ENCODE measurements around the gene PTPRE. TPM values are rescaled to one million over a fixed set of nuclear protein-coding genes. Genes with fewer than 3 reads are reported as not detected.

PTPRE gene
- total RNA-seq, 1 experiment from 2014 or later, result 0.70 TPM

DNA sequence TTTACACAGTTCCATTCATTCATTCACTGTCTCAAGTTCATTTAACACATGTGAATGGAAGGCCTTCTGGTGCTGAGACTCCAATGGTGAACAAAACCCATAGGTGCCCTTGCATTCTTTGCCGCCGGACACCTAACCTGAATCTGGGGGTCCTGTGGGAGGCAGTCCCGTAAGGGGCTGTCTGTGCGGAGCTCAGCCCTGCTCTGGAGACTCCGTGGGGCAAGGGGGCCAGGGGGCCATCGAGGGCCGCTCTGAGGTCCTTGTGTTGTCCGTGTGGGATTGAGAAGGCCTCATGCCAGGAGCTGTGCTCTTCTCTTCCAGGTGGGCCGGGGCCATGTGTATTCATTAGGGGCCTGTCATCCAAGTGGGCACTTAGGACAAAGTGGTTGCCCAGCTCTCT lies 15.3 kb downstream of the PTPRE start:
- H3K18ac ChIP-seq (ENCODE audit: insufficient read length, low read depth, low read length), result no peak overlapping the region
- Mint-ChIP-seq H3K4me1 (peaks cover 15 to 16% of the 10 kb centered on the region in 2 experiments; a peak in 3 of 4 replicates), H3K36me3 (ENCODE audit: insufficient read depth in 1 of 3, low read depth in 3 of 3) (peaks cover 0 to 4% (median 2%) of the 10 kb centered on the region in 3 experiments; a peak in 3 of 7 replicates), H3K4me3 (no peak overlapping the region), H3K9me3 (peaks cover 2 to 4% of the 10 kb centered on the region in 2 experiments; a peak in 3 of 5 replicates), H3K27ac (no peak overlapping the region), H3K27me3 (ENCODE audit: low read depth) (peaks cover 2% of the 10 kb centered on the region; the same call in 1 of the 2 replicates)
- no peak overlapping the region for H2BK20ac ChIP-seq (ENCODE audit: low read depth, low read length, poor library complexity, severe bottlenecking)
- no peak overlapping the region for H2AK5ac ChIP-seq (ENCODE audit: insufficient read length, low read length)
- H4K20me1 ChIP-seq (ENCODE audit: control insufficient read depth, insufficient read depth, insufficient read length), result no peaks in the 10 kb centered on the region
- H2BK12ac ChIP-seq (ENCODE audit: insufficient read length, low read depth, low read length), result no peak overlapping the region
- TF ChIP-seq, protein P1, sequence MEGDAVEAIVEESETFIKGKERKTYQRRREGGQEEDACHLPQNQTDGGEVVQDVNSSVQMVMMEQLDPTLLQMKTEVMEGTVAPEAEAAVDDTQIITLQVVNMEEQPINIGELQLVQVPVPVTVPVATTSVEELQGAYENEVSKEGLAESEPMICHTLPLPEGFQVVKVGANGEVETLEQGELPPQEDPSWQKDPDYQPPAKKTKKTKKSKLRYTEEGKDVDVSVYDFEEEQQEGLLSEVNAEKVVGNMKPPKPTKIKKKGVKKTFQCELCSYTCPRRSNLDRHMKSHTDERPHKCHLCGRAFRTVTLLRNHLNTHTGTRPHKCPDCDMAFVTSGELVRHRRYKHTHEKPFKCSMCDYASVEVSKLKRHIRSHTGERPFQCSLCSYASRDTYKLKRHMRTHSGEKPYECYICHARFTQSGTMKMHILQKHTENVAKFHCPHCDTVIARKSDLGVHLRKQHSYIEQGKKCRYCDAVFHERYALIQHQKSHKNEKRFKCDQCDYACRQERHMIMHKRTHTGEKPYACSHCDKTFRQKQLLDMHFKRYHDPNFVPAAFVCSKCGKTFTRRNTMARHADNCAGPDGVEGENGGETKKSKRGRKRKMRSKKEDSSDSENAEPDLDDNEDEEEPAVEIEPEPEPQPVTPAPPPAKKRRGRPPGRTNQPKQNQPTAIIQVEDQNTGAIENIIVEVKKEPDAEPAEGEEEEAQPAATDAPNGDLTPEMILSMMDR (conservative IDR thresholded peaks at IDR 0.05), result no peak
- H4K91ac ChIP-seq (ENCODE audit: insufficient read length, low read depth, low read length), result no peak overlapping the region
- no peak overlapping the region for H3K4me2 ChIP-seq (ENCODE audit: insufficient read depth, insufficient read length, low read length)
- no peak overlapping the region for H4K5ac ChIP-seq (ENCODE audit: insufficient read length, low read depth, low read length)
- no peak overlapping the region for H3K23ac ChIP-seq (ENCODE audit: insufficient read length, low read depth, low read length)
- no peak overlapping the region for H3K14ac ChIP-seq (ENCODE audit: insufficient read depth, low read length)
- H3K4me1 ChIP-seq (ENCODE audit: insufficient read depth, low read length), result no peaks in the 10 kb centered on the region
- no peaks in the 10 kb centered on the region for H3K23me2 ChIP-seq (ENCODE audit: insufficient read length, low read depth, low read length, poor library complexity, severe bottlenecking)
- no peak overlapping the region for H2AFZ ChIP-seq (ENCODE audit: low read length)
- H3K27ac ChIP-seq (ENCODE audit: insufficient read length, low read depth, low read length), result no peak overlapping the region
- H3K9ac ChIP-seq (ENCODE audit: extremely low read depth, insufficient read length, low read length), result no peak overlapping the region
- no peak overlapping the region for H2BK120ac ChIP-seq (ENCODE audit: low read depth, low read length, poor library complexity, severe bottlenecking)
- no peaks in the 10 kb centered on the region for H3K79me1 ChIP-seq (ENCODE audit: insufficient read depth, low read depth, low read length, poor library complexity, severe bottlenecking)
- H4K8ac ChIP-seq (replicated peaks; ENCODE audit: insufficient read length, low read depth, low read length), result no peak overlapping the region
- no peak overlapping the region for H2BK15ac ChIP-seq (ENCODE audit: low read depth, low read length)
- no peak overlapping the region for H2BK5ac ChIP-seq (ENCODE audit: insufficient read length, low read length)
- DNase-seq, result no peak
- no peaks in the 10 kb centered on the region for H3K79me2 ChIP-seq (ENCODE audit: insufficient read depth, low read length)
- H3K56ac ChIP-seq (ENCODE audit: insufficient read length, low read depth, low read length), result no peak overlapping the region
- no peaks in the 10 kb centered on the region for H3K9me3 ChIP-seq (ENCODE audit: control insufficient read depth, low read depth, low read length)
- H3T11ph ChIP-seq (ENCODE audit: low read length), result no peak overlapping the region
- no peaks in the 10 kb centered on the region for H3K27me3 ChIP-seq (ENCODE audit: insufficient read depth, low read length)
- H3K4ac ChIP-seq (ENCODE audit: low read depth, low read length), result no peak overlapping the region
- WGBS (ENCODE audit: extremely low coverage, insufficient read length, low lambda C conversion rate), result no CpG with 5 or more reads among the region's 9 CpGs

All from H9 (cell line).